ENCODE results near the gene TUBGCP2. TPM values are rescaled to one million over a fixed set of nuclear protein-coding genes. Genes with fewer than 3 reads are reported as not detected.
A peak's percentile ranks its signal among the peaks of the same experiment; 100 is the strongest.

TUBGCP2 gene
- total and polyA plus RNA-seq, 2 of the 13 experiments (the other 11 are each of a cell fraction or from before 2014, with no cell fraction given), result 21.3 to 34.5 TPM

DNA sequence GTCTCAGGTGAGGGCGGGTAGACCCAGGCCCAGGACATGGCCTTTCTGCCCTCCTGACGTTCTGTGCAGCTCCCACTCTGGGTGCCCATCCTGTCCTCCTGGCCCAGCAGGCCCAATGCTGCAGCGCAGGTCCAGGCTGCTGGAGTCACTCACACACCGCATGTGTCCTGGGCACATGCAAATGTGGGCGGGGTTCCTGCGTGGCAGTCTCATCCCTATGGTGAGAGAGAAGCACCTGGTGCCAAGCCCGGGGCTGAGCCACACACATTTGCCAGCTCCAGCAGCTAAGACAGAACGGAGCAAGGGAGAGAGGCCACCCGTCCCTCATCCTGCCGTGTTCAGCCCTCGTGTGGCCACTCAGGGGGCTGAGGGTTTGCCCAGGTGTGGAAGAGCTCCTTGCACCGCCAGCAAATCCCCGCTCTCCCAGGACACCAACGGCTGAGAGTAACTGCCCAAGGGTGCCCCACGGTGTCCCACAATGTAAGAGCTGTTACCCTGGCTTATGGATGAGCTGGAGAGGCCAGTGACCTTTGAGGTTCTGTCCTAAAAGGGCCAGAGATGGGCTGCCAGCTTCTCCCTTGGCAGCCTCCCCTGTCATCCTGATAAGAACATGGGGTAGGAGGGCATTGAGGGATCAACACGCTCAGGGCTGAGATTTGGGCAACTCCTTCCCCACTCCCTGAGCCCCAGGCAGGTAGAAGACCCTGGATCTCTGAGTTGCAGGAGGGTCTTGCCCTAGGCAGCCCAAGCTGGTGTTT lies 44.7 kb upstream of the TUBGCP2 start:
- ChIA-PET CTCF (ENCODE audit: low intra/inter-chr PET ratio, low total read pairs) (no interaction called here), POLR2A (interaction anchor here (1.2 to 1.5 kb wide), 3 partner anchors 24 to 165 kb away, joined by 3 to 7 read pairs (median 5); partner anchors contain the start of gene PAOX)
- intact Hi-C loops (cut with micrococcal nuclease; ENCODE audit: unreplicated experiment) (no loop called here), in situ Hi-C loops (cut with HindIII; ENCODE audit: extremely low pct_ligation_motif_present, low pct_unique_long_range_greater_than_20kb) (no loop called here)
- peaks cover 12% of the 10 kb centered on the region for H3K79me2 ChIP-seq (ENCODE audit: insufficient read depth, low read length)
- DNase-seq (ENCODE audit: low spot score), result no peak
- WGBS (ENCODE audit: low lambda C conversion rate), result 69% methylated on average over 13 of the region's 16 CpGs
- peaks cover 13% of the 10 kb centered on the region; the same call in 1 of the 2 replicates for H4K20me1 ChIP-seq (ENCODE audit: insufficient read depth, low read length)
- peaks cover 41% of the 10 kb centered on the region for H3K4me1 ChIP-seq (ENCODE audit: insufficient read depth, low read length)
- ATAC-seq, result no peak
- no peak overlapping the region for H3K4me3 ChIP-seq (replicated peaks in 1 of 3; ENCODE audit: insufficient read depth in 1 of 3, low read depth in 2 of 3, low read length in 3 of 3)
- BruUV-seq (replicated peaks), result no TSS peak
- H3K9ac ChIP-seq (ENCODE audit: insufficient read depth, low read depth, low read length), result no peak overlapping the region
- no peak overlapping the region for H3K4me2 ChIP-seq (ENCODE audit: low read depth, low read length)
- no peak overlapping the region for H2AFZ ChIP-seq (ENCODE audit: low read length)
- H3K36me3 ChIP-seq (replicated peaks in 1 of 2; ENCODE audit: control insufficient read depth in 1 of 2, insufficient read depth in 2 of 2, low read length in 2 of 2), result peaks cover 5 to 14% of the 10 kb centered on the region in 2 experiments; a peak in 3 of 5 replicates
- H3K27me3 ChIP-seq (ENCODE audit: control insufficient read depth in 1 of 2, insufficient read depth in 2 of 2, low read length in 2 of 2), result no peaks in the 10 kb centered on the region
- H3K9me3 ChIP-seq (ENCODE audit: low read length), result no peaks in the 10 kb centered on the region
- no peak overlapping the region for H3K27ac ChIP-seq (ENCODE audit: extremely low read length, insufficient read depth, low read length)
- no peak for FAIRE-seq
- TF ChIP-seq SOX5 (CRISPR knock-in tag; IDR thresholded peaks at IDR 0.05; ENCODE audit: borderline replicate concordance), result no peak
- peak; percentile 30 for TF ChIP-seq POLR2AphosphoS5 (IDR thresholded peaks at IDR 0.05; ENCODE audit: low read depth, low read length)
- TF ChIP-seq ZNF766 (CRISPR knock-in tag; IDR thresholded peaks at IDR 0.05; ENCODE audit: borderline replicate concordance), result 0 out of 2 replicates have a peak, but pooled peaks have one; percentile 30
- TF ChIP-seq SOX13 (IDR thresholded peaks at IDR 0.05), result no peak
- 0 out of 4 replicates have a peak, but pooled peaks of 1 of the 2 experiments have one; percentile 7 for TF ChIP-seq SOX13 (CRISPR knock-in tag; conservative IDR thresholded peaks at IDR 0.05 in 1 of 2, IDR thresholded peaks at IDR 0.05 in 1 of 2)
- TF ChIP-seq BORCS8-MEF2B (CRISPR knock-in tag; IDR thresholded peaks at IDR 0.05), result no peak
- no peak for TF ChIP-seq ZFP90 (CRISPR knock-in tag; IDR thresholded peaks at IDR 0.05; ENCODE audit: borderline replicate concordance)
- no peak for TF ChIP-seq ZNF816 (CRISPR knock-in tag; IDR thresholded peaks at IDR 0.05; ENCODE audit: borderline replicate concordance)
- TF ChIP-seq POLR2G (IDR thresholded peaks at IDR 0.05; ENCODE audit: low read depth, low read length), result no peak; the same call in none of the 2 replicates
- TF ChIP-seq, protein P1, sequence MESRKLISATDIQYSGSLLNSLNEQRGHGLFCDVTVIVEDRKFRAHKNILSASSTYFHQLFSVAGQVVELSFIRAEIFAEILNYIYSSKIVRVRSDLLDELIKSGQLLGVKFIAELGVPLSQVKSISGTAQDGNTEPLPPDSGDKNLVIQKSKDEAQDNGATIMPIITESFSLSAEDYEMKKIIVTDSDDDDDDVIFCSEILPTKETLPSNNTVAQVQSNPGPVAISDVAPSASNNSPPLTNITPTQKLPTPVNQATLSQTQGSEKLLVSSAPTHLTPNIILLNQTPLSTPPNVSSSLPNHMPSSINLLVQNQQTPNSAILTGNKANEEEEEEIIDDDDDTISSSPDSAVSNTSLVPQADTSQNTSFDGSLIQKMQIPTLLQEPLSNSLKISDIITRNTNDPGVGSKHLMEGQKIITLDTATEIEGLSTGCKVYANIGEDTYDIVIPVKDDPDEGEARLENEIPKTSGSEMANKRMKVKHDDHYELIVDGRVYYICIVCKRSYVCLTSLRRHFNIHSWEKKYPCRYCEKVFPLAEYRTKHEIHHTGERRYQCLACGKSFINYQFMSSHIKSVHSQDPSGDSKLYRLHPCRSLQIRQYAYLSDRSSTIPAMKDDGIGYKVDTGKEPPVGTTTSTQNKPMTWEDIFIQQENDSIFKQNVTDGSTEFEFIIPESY (CRISPR knock-in tag; IDR thresholded peaks at IDR 0.05), result 0 out of 2 replicates have a peak, but pooled peaks have one; percentile 11
- no peak for TF ChIP-seq ZNF619 (CRISPR knock-in tag; IDR thresholded peaks at IDR 0.05)
- no peak for TF ChIP-seq HNRNPUL1 (IDR thresholded peaks at IDR 0.05; ENCODE audit: low read depth, low read length)
- TF ChIP-seq SKI (IDR thresholded peaks at IDR 0.05; ENCODE audit: partially characterized antibody), result no peak
- TF ChIP-seq POLR2A (IDR thresholded peaks at IDR 0.05; ENCODE audit: insufficient read depth in 1 of 2, low read depth in 2 of 2, low read length in 2 of 2), result peak in 1 of 2 experiments; percentile 36; a peak in 1 of 4 replicates
- peak; percentile 99 for TF ChIP-seq AGO2 (optimal IDR thresholded peaks at IDR 0.05; ENCODE audit: low read depth, low read length)
- peak; percentile 66 for TF ChIP-seq SRSF4 (IDR thresholded peaks at IDR 0.05; ENCODE audit: low read depth, low read length, poor library complexity, severe bottlenecking)
- no peak for TF ChIP-seq CCDC6 (CRISPR knock-in tag; IDR thresholded peaks at IDR 0.05)
- no peak for TF ChIP-seq PRPF4 (IDR thresholded peaks at IDR 0.05; ENCODE audit: low read depth, low read length, poor library complexity, severe bottlenecking)
- TF ChIP-seq, protein P2, sequence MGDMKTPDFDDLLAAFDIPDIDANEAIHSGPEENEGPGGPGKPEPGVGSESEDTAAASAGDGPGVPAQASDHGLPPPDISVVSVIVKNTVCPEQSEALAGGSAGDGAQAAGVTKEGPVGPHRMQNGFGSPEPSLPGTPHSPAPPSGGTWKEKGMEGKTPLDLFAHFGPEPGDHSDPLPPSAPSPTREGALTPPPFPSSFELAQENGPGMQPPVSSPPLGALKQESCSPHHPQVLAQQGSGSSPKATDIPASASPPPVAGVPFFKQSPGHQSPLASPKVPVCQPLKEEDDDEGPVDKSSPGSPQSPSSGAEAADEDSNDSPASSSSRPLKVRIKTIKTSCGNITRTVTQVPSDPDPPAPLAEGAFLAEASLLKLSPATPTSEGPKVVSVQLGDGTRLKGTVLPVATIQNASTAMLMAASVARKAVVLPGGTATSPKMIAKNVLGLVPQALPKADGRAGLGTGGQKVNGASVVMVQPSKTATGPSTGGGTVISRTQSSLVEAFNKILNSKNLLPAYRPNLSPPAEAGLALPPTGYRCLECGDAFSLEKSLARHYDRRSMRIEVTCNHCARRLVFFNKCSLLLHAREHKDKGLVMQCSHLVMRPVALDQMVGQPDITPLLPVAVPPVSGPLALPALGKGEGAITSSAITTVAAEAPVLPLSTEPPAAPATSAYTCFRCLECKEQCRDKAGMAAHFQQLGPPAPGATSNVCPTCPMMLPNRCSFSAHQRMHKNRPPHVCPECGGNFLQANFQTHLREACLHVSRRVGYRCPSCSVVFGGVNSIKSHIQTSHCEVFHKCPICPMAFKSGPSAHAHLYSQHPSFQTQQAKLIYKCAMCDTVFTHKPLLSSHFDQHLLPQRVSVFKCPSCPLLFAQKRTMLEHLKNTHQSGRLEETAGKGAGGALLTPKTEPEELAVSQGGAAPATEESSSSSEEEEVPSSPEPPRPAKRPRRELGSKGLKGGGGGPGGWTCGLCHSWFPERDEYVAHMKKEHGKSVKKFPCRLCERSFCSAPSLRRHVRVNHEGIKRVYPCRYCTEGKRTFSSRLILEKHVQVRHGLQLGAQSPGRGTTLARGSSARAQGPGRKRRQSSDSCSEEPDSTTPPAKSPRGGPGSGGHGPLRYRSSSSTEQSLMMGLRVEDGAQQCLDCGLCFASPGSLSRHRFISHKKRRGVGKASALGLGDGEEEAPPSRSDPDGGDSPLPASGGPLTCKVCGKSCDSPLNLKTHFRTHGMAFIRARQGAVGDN (CRISPR knock-in tag; IDR thresholded peaks at IDR 0.05), result peak; percentile 16; the same call in 1 of the 2 replicates
